Right lobe of liver (tissue), 6 donors: Measurements from ENCODE around the gene KRTAP5-7. TPM values are rescaled to one million over a fixed set of nuclear protein-coding genes. Genes with fewer than 3 reads are reported as not detected.

Experiments used
- ATAC-seq, 4 donors: fragments of 200-7000 bp; cut with Tn5 transposase; one replicate each; pipeline ENCODE4 v1.9.1; 2020; ENCODE audit warnings: mild to moderate bottlenecking in 4 of 4, moderate library complexity in 4 of 4
- DNase-seq, 3 donors: peaks; one replicate each; pipeline ENCODE4 v3.0.0-alpha.2; 2020
- H3K27ac ChIP-seq, 3 donors: fragments of 200-600 bp; one replicate each; pipeline ENCODE4 v1.8.0; 2022
- H3K27me3 ChIP-seq, 2 donors: fragments of 200-600 bp; one replicate each; pipeline ENCODE4 v1.8.0; 2022
- H3K36me3 ChIP-seq, 4 donors: fragments of 200-600 bp; sonication (generic) in 1 of 4; one replicate each; pipeline versions ENCODE4 v1.5.1 to v1.8.0; 2017 to 2022; ENCODE audit warnings: control low read depth in 1 of 4
- H3K4me1 ChIP-seq, 4 donors: fragments of 200-600 bp; sonication (generic) in 1 of 4; one replicate each; pipeline versions ENCODE4 v1.5.1 to v1.8.0; 2017 to 2022; ENCODE audit warnings: control low read depth in 1 of 4
- H3K4me3 ChIP-seq, 3 donors: fragments of 200-600 bp; one replicate each; pipeline ENCODE4 v1.8.0; 2022
- H3K9me3 ChIP-seq, 4 donors: fragments of 200-600 bp; sonication (generic) in 1 of 4; one replicate each; pipeline versions ENCODE4 v1.5.1 to v1.8.0; 2017 to 2022; ENCODE audit warnings: control low read depth in 1 of 4
- POLR2A ChIP-seq: fragments of 450-650 bp; IDR thresholded peaks from one replicate; pipeline ENCODE4 v1.6.1; 2017; ENCODE audit warnings: antibody characterized with exemption, mild to moderate bottlenecking
- WGBS: methylation state at CpG from one replicate; pipeline ENCODE4 v1.1.6; 2018; ENCODE audit warnings: low coverage, low lambda C conversion rate; ENCODE audit not compliant: insufficient coverage; ENCODE audit errors: missing lambda C conversion rate; 5-methylcytosine and 5-hydroxymethylcytosine counted together
- intact Hi-C, 2 donors: fragments of 100-400 bp; cut with DNase I; formaldehyde crosslinking; loops; one replicate each; pipeline versions ENCODE4 v1.11.2 to v1.14.1; 2022
- total RNA-seq, 6 experiments: library from RNA; depleted of rRNA in 2 of 6; stranded (reverse); fragments of >200 nt in 2 of 6; fragmentation: NEBNext Ultra II Directional in 3 of 6; extraction: Animal tissue kit (Norgen Biotek cat#: 25700) in 3 of 6; gene quantifications; one replicate each; pipeline versions ENCODE4 v1.1.0 to v1.2.4, GENCODE V29; 2016 to 2023
- TF ChIP-seq, protein P1 (sequence below), 4 donors: fragments of 200-600 bp in 3 of 4; fragments of 450-650 bp in 1 of 4; IDR thresholded peaks; one replicate each; pipeline versions ENCODE4 v1.5.1 to v1.8.0; 2016 to 2022; ENCODE audit warnings: antibody characterized with exemption in 4 of 4, mild to moderate bottlenecking in 2 of 4
- donor health status: DM: no; HTN: yes; CAD: no.
- donor health status: DM: no; HTN: no; CAD: no.
- donor health status: DM: no; HTN: no; CAD: no.
- donor health status: DM: no; HTN: yes; CAD: no.
- donor health status: DM: no; HTN: yes; CAD: no.

KRTAP5-7 gene
- total RNA-seq, 6 experiments from 2014 or later, result 0.18 to 3.9 (median 0.23) TPM; not detected in 2

DNA sequence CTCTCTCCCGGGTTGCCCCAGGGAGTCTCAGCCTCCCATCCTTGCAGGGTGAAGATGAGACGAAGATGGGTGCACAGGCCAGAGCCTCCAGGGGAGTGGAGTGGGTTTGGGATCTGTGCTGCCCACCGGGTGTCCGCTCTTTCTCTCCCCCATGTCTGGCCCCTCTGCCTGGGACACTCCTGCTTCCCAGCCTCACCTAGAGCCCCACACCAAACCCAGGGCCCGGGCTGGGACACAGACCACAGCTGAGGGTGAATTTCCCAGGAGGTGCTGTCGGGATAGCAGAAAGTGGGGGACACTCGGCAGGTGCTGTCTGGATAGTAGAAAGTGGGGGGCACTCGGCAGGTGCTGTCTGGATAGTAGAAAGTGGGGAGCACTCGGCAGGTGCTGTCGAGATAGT is 25.0 kb upstream of the KRTAP5-7 start:
- peaks cover 0 to 12% (median 5%) of the 10 kb centered on the region in 4 donors for H3K4me1 ChIP-seq
- H3K36me3 ChIP-seq, result peaks cover 0 to 32% (median 4%) of the 10 kb centered on the region in 4 donors
- DNase-seq, result peak in 1 of 3 donors; percentile 35
- H3K27ac ChIP-seq, result no peak overlapping the region
- TF ChIP-seq, protein P1, sequence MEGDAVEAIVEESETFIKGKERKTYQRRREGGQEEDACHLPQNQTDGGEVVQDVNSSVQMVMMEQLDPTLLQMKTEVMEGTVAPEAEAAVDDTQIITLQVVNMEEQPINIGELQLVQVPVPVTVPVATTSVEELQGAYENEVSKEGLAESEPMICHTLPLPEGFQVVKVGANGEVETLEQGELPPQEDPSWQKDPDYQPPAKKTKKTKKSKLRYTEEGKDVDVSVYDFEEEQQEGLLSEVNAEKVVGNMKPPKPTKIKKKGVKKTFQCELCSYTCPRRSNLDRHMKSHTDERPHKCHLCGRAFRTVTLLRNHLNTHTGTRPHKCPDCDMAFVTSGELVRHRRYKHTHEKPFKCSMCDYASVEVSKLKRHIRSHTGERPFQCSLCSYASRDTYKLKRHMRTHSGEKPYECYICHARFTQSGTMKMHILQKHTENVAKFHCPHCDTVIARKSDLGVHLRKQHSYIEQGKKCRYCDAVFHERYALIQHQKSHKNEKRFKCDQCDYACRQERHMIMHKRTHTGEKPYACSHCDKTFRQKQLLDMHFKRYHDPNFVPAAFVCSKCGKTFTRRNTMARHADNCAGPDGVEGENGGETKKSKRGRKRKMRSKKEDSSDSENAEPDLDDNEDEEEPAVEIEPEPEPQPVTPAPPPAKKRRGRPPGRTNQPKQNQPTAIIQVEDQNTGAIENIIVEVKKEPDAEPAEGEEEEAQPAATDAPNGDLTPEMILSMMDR (IDR thresholded peaks at IDR 0.05), result no peak
- TF ChIP-seq POLR2A, result no peak
- 89% methylated on average over 6 of the region's 10 CpGs for WGBS
- no peak overlapping the region for H3K4me3 ChIP-seq
- no peak for ATAC-seq
- no peaks in the 10 kb centered on the region for H3K27me3 ChIP-seq
- intact Hi-C loops, result no loop called here
- no peaks in the 10 kb centered on the region for H3K9me3 ChIP-seq

- Histone ChIP-seq H3K27ac (no peak overlapping the region), H3K9me3 (no peaks in the 10 kb centered on the region), H3K4me1 (peaks cover 0 to 12% (median 5%) of the 10 kb centered on the region in 4 donors), H3K27me3 (no peaks in the 10 kb centered on the region), H3K36me3 (peaks cover 0 to 23% (median 4%) of the 10 kb centered on the region in 4 donors), H3K4me3 (no peak overlapping the region)
- peak in 2 of 3 donors; percentile 26 to 40 for DNase-seq
- no peak for ATAC-seq
- WGBS, result no CpG with 5 or more reads among the region's 15 CpGs
- TF ChIP-seq, protein P1 (IDR thresholded peaks at IDR 0.05), result no peak
- intact Hi-C loops, result no loop called here
Observed at GRCh38 chr11:71502871-71503435, 24.1 kb upstream of the KRTAP5-7 start.

- DNase-seq (peak in 1 of 3 donors; percentile 30), ATAC-seq (no peak)
- intact Hi-C loops, result no loop called here
- H3K4me1 ChIP-seq, result peaks cover 0 to 12% (median 5%) of the 10 kb centered on the region in 4 donors
- TF ChIP-seq, protein P1 (IDR thresholded peaks at IDR 0.05), result no peak
- no peak for TF ChIP-seq POLR2A
- H3K9me3 ChIP-seq, result no peaks in the 10 kb centered on the region
- H3K4me3 ChIP-seq, result no peak overlapping the region
- H3K36me3 ChIP-seq, result peaks cover 0 to 7% (median 0%) of the 10 kb centered on the region in 4 donors
- H3K27ac ChIP-seq, result no peak overlapping the region
- H3K27me3 ChIP-seq, result no peaks in the 10 kb centered on the region
- 73% methylated on average over 7 of the region's 10 CpGs for WGBS
Observed at GRCh38 chr11:71504531-71504930, 22.5 kb upstream of the KRTAP5-7 start.

- 79% methylated on average over 2 of the region's 2 CpGs for WGBS
- Histone ChIP-seq H3K36me3 (peaks cover 0 to 3% (median 0%) of the 10 kb centered on the region in 4 donors), H3K27me3 (no peaks in the 10 kb centered on the region), H3K4me3 (no peak overlapping the region), H3K4me1 (peaks cover 0 to 10% (median 5%) of the 10 kb centered on the region in 4 donors), H3K27ac (no peak overlapping the region), H3K9me3 (no peaks in the 10 kb centered on the region)
- DNase-seq (no peak), ATAC-seq (no peak)
- intact Hi-C loops, result no loop called here
- no peak for TF ChIP-seq POLR2A
- TF ChIP-seq, protein P1 (IDR thresholded peaks at IDR 0.05), result no peak
Observed at GRCh38 chr11:71505001-71505400, 22.1 kb upstream of the KRTAP5-7 start.
